CD4-positive, alpha-beta memory T cell (primary cell): ENCODE data around the gene OGFOD3. TPM values are rescaled to one million over a fixed set of nuclear protein-coding genes. Genes with fewer than 3 reads are reported as not detected.
A peak's percentile ranks its signal among the peaks of the same experiment; 100 is the strongest.
"Not testable (repeated sequence)": the region's sequence is repeated elsewhere in the genome, so short reads cannot be mapped to it uniquely, and the experiment has no call there.

Experiments
- CTCF ChIA-PET: fragments of 350-600 bp; sonication (Branson Sonifier 250); formaldehyde crosslinking; loops from one replicate; lab custom pipeline; 2021; ENCODE audit warnings: inconsistent platforms; ENCODE audit not compliant: partially characterized antibody; lab: Charles Lee
- POLR2A ChIA-PET: fragments of 350-600 bp; sonication (Branson Sonifier 250); formaldehyde crosslinking; loops from one replicate; lab custom pipeline; 2021; ENCODE audit not compliant: partially characterized antibody; lab: Charles Lee
- DNase-seq, 5 donors: peaks; one replicate each; pipeline versions ENCODE4 v3.0.0 to v3.0.0-alpha.2; 2020 to 2022; ENCODE audit warnings: mixed read lengths in 1 of 5
- H3K27ac ChIP-seq: one replicate; pipeline ENCODE4 v1.7.0; 2013; ENCODE audit warnings: low read depth, low read length
- H3K27me3 ChIP-seq: 2 replicates; pipeline ENCODE4 v1.7.0; 2013; ENCODE audit warnings: mild to moderate bottlenecking, low read length, moderate library complexity; ENCODE audit not compliant: insufficient read depth
- H3K36me3 ChIP-seq: 2 replicates; pipeline ENCODE4 v1.7.0; 2013; ENCODE audit warnings: mild to moderate bottlenecking, low read length, moderate library complexity; ENCODE audit not compliant: insufficient read depth
- H3K4me1 ChIP-seq: 2 replicates; pipeline ENCODE4 v1.7.0; 2013; ENCODE audit warnings: mild to moderate bottlenecking, low read length, moderate library complexity; ENCODE audit not compliant: insufficient read depth
- H3K4me3 ChIP-seq, 2 donors: one replicate each; pipeline ENCODE4 v1.7.0; 2013; ENCODE audit warnings: low read length in 2 of 2, mild to moderate bottlenecking in 1 of 2
- H3K9me3 ChIP-seq, 2 donors: one replicate each; pipeline ENCODE4 v1.7.0; 2013; ENCODE audit warnings: low read length in 2 of 2, control low read depth in 1 of 2; ENCODE audit not compliant: control insufficient read depth in 1 of 2
- H3K27ac Mint-ChIP-seq, 7 donors: one replicate each; pipeline ENCODE4 v1.8.0; 2020 to 2021; ENCODE audit warnings: mixed read lengths in 7 of 7, mild to moderate bottlenecking in 6 of 7, inconsistent platforms in 3 of 7, moderate library complexity in 3 of 7
- H3K27me3 Mint-ChIP-seq, 2 donors: one replicate each; pipeline ENCODE4 v1.8.0; 2020 to 2021; ENCODE audit warnings: mixed read lengths in 2 of 2
- H3K36me3 Mint-ChIP-seq, 2 donors: one replicate each; pipeline ENCODE4 v1.8.0; 2020 to 2021; ENCODE audit warnings: mixed read lengths in 2 of 2, inconsistent platforms in 1 of 2, mild to moderate bottlenecking in 1 of 2
- H3K4me1 Mint-ChIP-seq, 4 donors: one replicate each; pipeline ENCODE4 v1.8.0; 2020 to 2021; ENCODE audit warnings: mixed read lengths in 4 of 4, mild to moderate bottlenecking in 1 of 4
- H3K4me3 Mint-ChIP-seq, 8 donors: one replicate each; pipeline ENCODE4 v1.8.0; 2020 to 2021; ENCODE audit warnings: mixed read lengths in 8 of 8, mild to moderate bottlenecking in 7 of 8, moderate library complexity in 6 of 8, inconsistent platforms in 3 of 8
- H3K9me3 Mint-ChIP-seq, 8 donors: one replicate each; pipeline ENCODE4 v1.8.0; 2020 to 2021; ENCODE audit warnings: mixed read lengths in 8 of 8, mild to moderate bottlenecking in 5 of 8, inconsistent platforms in 3 of 8, moderate library complexity in 1 of 8
- intact Hi-C: fragments of 100-400 bp; cut with micrococcal nuclease; formaldehyde crosslinking; loops from one replicate; pipeline ENCODE4 v1.15.1; 2023
- polyA plus RNA-seq, 2 donors: library from polyadenylated mRNA; unstranded; fragments of 300-500 nt; fragmentation: Illumina TruSeq; gene quantifications; one replicate each; pipeline ENCODE4 v1.2.3, GENCODE V29; 2021
- total RNA-seq, 2 experiments: library from RNA; stranded (reverse); gene quantifications; one replicate each; pipeline ENCODE4 v1.2.3, GENCODE V29; 2021

Gene OGFOD3
- total and polyA plus RNA-seq, 4 experiments from 2014 or later, result 23.4 to 36.1 (median 29.5) TPM

DNA sequence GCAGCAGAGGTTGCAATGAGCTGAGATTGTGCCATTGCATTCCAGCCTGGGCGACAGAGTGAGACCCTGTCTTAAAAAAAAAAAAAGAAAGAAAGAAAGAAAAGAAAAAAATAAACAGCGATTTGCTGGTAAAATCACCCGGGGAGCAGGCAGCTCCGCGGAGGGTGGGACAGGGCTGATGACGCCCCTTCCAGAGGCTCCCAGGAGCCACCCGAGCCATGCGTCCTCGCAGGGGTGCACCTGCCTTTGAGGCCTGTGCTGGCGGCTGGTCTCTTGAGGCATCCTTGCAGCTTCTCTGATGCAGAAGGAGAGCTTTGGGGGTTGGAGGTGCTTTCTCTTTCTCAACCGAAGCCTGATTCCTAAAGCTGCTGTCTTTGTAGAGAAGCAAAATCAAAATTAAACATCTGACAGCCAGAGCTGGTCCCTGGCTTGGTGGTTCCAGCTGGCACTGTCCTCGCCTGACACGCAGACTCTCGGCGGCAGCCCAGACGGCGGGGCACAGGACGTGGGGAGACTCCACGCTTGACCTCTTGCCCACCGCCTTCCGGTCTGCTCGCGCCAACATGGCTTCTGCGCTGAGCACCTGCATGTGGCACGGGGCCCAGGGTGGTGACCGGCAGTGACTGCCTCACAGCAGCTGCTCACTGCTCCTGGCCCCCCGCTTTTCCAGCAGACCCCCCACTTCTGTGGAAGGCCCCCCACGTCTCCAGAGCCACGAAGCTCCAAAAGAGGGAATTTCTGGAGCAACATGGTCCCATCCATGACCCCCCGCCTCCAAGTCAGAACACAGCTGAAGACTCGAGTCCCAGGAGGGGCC, 40.3 kb downstream of the OGFOD3 start:
- peaks cover 5 to 9% (median 6%) of the 10 kb centered on the region in 4 donors for H3K4me1 Mint-ChIP-seq
- POLR2A ChIA-PET, result no interaction called here
- Histone ChIP-seq H3K27ac (no peak overlapping the region), H3K36me3 (no peaks in the 10 kb centered on the region), H3K4me1 (no peaks in the 10 kb centered on the region), H3K9me3 (no peaks in the 10 kb centered on the region), H3K27me3 (peaks cover 3% of the 10 kb centered on the region), H3K4me3 (no peak overlapping the region)
- DNase-seq, result no peak
- intact Hi-C loops, result no loop called here
- H3K27me3 Mint-ChIP-seq, result peaks cover 24% of the 10 kb centered on the region in 2 donors
- CTCF ChIA-PET, result no interaction called here
- H3K36me3 Mint-ChIP-seq, result no peaks in the 10 kb centered on the region
- H3K9me3 Mint-ChIP-seq, result no peaks in the 10 kb centered on the region
- no peak overlapping the region for H3K4me3 Mint-ChIP-seq
- H3K27ac Mint-ChIP-seq, result no peak overlapping the region

DNA sequence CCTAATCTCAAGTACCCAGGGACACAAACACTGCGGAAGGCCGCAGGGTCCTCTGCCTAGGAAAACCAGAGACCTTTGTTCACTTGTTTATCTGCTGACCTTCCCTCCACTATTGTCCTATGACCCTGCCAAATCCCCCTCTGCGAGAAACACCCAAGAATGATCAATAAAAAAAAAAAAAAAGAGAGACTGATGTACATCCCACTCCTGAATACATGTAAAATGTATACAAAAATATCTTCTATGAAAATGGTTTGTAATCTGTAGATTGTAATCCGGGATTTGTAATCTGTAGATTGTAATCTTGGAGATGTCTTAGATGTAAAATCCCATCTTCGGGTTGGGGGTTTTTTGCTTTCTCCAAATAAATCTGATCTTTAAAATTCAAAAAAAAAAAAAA, 41.1 kb downstream of the OGFOD3 start:
- H3K9me3 ChIP-seq, H3K36me3 Mint-ChIP-seq, intact Hi-C loops, H3K9me3 Mint-ChIP-seq, H3K27ac Mint-ChIP-seq, H3K27ac ChIP-seq, H3K36me3 ChIP-seq, CTCF ChIA-PET, DNase-seq, H3K27me3 ChIP-seq, H3K4me3 Mint-ChIP-seq, H3K4me1 ChIP-seq, H3K4me3 ChIP-seq, POLR2A ChIA-PET: not testable (repeated sequence)
- H3K4me1 Mint-ChIP-seq, result peaks cover 6 to 14% (median 8%) of the 10 kb centered on the region in 4 donors
- H3K27me3 Mint-ChIP-seq, result peaks cover 28 to 30% of the 10 kb centered on the region in 2 donors

DNA sequence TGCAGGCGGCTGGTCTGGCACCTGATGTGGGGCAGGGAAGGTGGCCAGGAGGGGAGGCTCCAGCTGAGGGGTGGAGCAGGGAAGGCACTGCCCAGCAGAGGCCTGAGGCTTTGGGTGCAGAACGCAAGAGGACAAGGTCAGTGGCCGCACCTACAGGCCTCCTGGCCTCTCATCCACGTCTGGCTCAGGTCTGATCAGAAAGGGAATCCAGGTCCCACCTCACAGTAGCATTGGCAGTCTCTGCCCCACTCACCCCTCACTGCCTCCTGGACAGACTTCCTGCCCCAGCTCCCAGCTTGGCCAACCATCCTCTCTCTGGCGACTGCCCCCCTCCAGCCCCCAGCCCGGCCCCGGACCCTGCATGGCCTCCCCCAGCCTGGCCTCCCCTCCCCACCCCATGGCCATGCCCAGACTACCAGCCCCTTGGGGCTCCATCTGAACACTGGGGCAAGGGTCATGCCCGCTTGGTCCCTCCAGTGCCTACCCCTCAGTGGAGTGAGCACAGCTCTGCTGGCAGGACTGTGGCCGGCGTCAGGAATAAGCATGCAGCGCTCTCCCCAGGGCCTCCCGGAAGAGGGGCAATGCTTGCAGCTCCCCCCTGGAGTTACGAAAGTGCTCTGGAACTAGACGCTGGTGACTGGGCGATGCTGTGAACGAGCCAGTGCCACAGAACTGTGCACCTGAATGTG, 42.2 kb downstream of the OGFOD3 start:
- intact Hi-C loops, result no loop called here
- Histone ChIP-seq H3K27ac (no peak overlapping the region), H3K4me1 (peaks cover 4% of the 10 kb centered on the region), H3K9me3 (no peaks in the 10 kb centered on the region), H3K27me3 (peaks cover 3% of the 10 kb centered on the region), H3K36me3 (no peaks in the 10 kb centered on the region), H3K4me3 (no peak overlapping the region)
- H3K27me3 Mint-ChIP-seq, result peaks cover 24 to 25% of the 10 kb centered on the region in 2 donors
- H3K4me1 Mint-ChIP-seq, result peaks cover 3 to 15% (median 6%) of the 10 kb centered on the region in 4 donors
- POLR2A ChIA-PET, result interaction anchor here (1.0 kb wide), 1 partner anchor 12 kb away, joined by 3 read pairs; no protein-coding TSS in a partner anchor
- no peak for DNase-seq
- no peak overlapping the region for H3K4me3 Mint-ChIP-seq
- CTCF ChIA-PET, result no interaction called here
- H3K27ac Mint-ChIP-seq, result no peak overlapping the region
- H3K9me3 Mint-ChIP-seq, result no peaks in the 10 kb centered on the region
- no peaks in the 10 kb centered on the region for H3K36me3 Mint-ChIP-seq

DNA sequence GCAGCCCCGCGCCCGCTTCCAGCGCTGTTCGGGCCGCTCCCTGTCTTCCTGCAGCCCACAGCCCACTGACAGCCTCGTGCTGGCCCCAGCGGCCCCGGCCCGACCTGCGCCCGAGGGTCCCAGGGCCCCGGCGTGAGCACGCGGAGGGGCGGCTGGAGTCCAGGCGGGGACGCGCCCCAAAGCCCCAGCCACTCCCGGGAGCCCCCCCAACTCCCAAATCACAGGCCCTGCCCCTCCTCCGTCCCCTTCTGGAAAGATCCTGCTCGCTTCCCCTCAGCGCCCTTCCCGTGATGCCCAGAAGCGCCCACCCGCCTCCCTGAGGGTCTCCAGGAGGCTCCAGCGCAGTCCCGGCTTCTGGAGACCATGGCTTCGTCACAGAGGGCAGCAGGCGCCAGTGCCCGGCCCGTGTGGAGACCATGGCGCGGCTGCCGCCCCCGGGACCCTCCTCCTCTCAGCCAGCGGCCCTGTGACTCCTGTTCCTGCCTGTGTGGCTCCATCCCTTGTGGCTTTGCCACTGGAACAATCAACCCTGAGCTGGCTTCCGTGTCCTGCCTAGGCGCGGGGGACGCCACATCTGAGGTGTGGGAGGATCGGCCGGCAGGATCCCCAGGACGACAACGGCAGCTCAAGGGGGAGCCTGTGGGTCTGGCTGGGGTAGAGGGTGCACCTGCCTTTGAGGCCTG, 42.9 kb downstream of the OGFOD3 start:
- peaks cover 11% of the 10 kb centered on the region for H3K4me1 ChIP-seq
- no peak overlapping the region for H3K4me3 ChIP-seq
- no peak overlapping the region for H3K4me3 Mint-ChIP-seq
- no peaks in the 10 kb centered on the region for H3K9me3 ChIP-seq
- DNase-seq, result no peak
- H3K27me3 ChIP-seq, result peaks cover 7% of the 10 kb centered on the region
- no peaks in the 10 kb centered on the region for H3K36me3 Mint-ChIP-seq
- peaks cover 25 to 28% of the 10 kb centered on the region in 2 donors for H3K27me3 Mint-ChIP-seq
- POLR2A ChIA-PET, result interaction anchor here (1.0 kb wide), 1 partner anchor 12 kb away, joined by 3 read pairs; no protein-coding TSS in a partner anchor
- no peak overlapping the region for H3K27ac Mint-ChIP-seq
- intact Hi-C loops, result no loop called here
- no peak overlapping the region for H3K27ac ChIP-seq
- no peaks in the 10 kb centered on the region for H3K9me3 Mint-ChIP-seq
- CTCF ChIA-PET, result no interaction called here
- H3K4me1 Mint-ChIP-seq, result peaks cover 5 to 17% (median 7%) of the 10 kb centered on the region in 4 donors
- no peaks in the 10 kb centered on the region for H3K36me3 ChIP-seq

DNA sequence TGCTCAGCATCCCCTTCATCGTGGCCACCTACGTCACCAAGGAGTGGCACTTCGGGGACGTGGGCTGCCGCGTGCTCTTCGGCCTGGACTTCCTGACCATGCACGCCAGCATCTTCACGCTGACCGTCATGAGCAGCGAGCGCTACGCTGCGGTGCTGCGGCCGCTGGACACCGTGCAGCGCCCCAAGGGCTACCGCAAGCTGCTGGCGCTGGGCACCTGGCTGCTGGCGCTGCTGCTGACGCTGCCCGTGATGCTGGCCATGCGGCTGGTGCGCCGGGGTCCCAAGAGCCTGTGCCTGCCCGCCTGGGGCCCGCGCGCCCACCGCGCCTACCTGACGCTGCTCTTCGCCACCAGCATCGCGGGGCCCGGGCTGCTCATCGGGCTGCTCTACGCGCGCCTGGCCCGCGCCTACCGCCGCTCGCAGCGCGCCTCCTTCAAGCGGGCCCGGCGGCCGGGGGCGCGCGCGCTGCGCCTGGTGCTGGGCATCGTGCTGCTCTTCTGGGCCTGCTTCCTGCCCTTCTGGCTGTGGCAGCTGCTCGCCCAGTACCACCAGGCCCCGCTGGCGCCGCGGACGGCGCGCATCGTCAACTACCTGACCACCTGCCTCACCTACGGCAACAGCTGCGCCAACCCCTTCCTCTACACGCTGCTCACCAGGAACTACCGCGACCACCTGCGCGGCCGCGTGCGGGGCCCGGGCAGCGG, 43.6 kb downstream of the OGFOD3 start:
- CTCF ChIA-PET, result no interaction called here
- no peak for DNase-seq
- Mint-ChIP-seq H3K27ac (no peak overlapping the region), H3K4me1 (peaks cover 3 to 21% (median 8%) of the 10 kb centered on the region in 4 donors), H3K4me3 (no peak overlapping the region), H3K27me3 (peaks cover 22 to 24% of the 10 kb centered on the region in 2 donors), H3K36me3 (no peaks in the 10 kb centered on the region), H3K9me3 (no peaks in the 10 kb centered on the region)
- intact Hi-C loops, result no loop called here
- Histone ChIP-seq H3K36me3 (no peaks in the 10 kb centered on the region), H3K27me3 (peaks cover 9% of the 10 kb centered on the region), H3K27ac (no peak overlapping the region), H3K9me3 (no peaks in the 10 kb centered on the region), H3K4me1 (peaks cover 14% of the 10 kb centered on the region), H3K4me3 (no peak overlapping the region)
- POLR2A ChIA-PET, result no interaction called here

DNA sequence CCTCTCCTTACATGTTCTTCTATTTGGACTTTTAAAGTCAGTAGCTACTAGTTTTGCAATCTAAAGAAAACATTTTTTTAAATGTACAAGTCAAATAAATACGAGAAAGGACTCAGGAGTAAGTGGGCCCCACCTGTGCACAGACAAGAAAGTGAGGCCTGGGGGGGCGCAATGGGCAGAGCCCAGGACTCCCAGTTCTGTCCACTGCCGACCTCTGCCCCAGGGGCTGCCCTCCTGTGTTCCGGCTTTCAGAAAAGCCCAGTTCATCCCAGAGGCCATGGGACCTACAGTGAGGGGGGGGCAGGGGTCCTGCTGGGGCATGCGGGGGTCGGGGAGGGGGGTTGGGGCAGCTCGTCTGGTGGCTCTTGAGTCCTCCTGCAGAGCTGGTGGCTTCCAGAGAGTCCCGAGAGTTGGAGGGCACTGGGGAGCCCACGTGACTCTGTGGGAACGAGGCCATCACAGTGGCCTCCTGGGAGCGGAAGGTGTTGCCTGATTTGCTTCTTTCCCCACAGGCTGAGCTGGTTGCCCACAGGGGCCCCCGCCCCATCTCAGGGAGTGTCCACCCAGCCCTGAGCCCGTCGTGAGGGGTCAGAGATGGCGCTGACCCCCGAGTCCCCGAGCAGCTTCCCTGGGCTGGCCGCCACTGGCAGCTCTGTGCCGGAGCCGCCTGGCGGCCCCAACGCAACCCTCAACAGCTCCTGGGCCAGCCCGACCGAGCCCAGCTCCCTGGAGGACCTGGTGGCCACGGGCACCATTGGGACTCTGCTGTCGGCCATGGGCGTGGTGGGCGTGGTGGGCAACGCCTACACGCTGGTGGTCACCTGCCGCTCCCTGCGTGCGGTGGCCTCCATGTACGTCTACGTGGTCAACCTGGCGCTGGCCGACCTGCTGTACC, 44.4 kb downstream of the OGFOD3 start:
- POLR2A ChIA-PET, result no interaction called here

More for the DNA sequence above, 44.4 kb downstream of the OGFOD3 start:
- Mint-ChIP-seq H3K27me3 (peaks cover 25 to 29% of the 10 kb centered on the region in 2 donors), H3K4me3 (peak overlapping the region in 2 of 8 donors; percentile 26 to 35), H3K9me3 (no peaks in the 10 kb centered on the region), H3K4me1 (peaks cover 3 to 21% (median 8%) of the 10 kb centered on the region in 4 donors), H3K27ac (no peak overlapping the region), H3K36me3 (no peaks in the 10 kb centered on the region)
- peaks cover 9% of the 10 kb centered on the region for H3K27me3 ChIP-seq
- H3K27ac ChIP-seq, result no peak overlapping the region
- no peak overlapping the region for H3K4me3 ChIP-seq
- no peak for DNase-seq
- intact Hi-C loops, result no loop called here
- H3K4me1 ChIP-seq, result peaks cover 14% of the 10 kb centered on the region
- no peaks in the 10 kb centered on the region for H3K9me3 ChIP-seq
- CTCF ChIA-PET, result no interaction called here
- no peaks in the 10 kb centered on the region for H3K36me3 ChIP-seq
